WTC11 (cell line): ENCODE data around the gene USP49. TPM values are rescaled to one million over a fixed set of nuclear protein-coding genes. Genes with fewer than 3 reads are reported as not detected.

Experiments used
- ATAC-seq: fragments of 200-7000 bp; cut with Tn5 transposase; 2 replicates; pipeline ENCODE4 v1.10.0; 2021; ENCODE audit warnings: mild to moderate bottlenecking, moderate library complexity
- CTCF ChIA-PET: fragments of 300-600 bp; sonication (Branson Sonifier 250); formaldehyde crosslinking; loops from one replicate; lab custom pipeline; 2021; ENCODE audit warnings: antibody characterized with exemption; lab: Charles Lee
- POLR2A ChIA-PET: fragments of 350-600 bp; sonication (Branson Sonifier 250); formaldehyde crosslinking; loops from one replicate; lab custom pipeline; 2021; ENCODE audit warnings: antibody characterized with exemption; lab: Charles Lee
- DNase-seq: peaks from one replicate; pipeline ENCODE4 v3.0.0; 2021; ENCODE audit warnings: low spot score
- H3K27ac Mint-ChIP-seq: 2 replicates; pipeline ENCODE4 v1.8.0; 2021; ENCODE audit warnings: mixed read lengths
- H3K27me3 Mint-ChIP-seq: 2 replicates; pipeline ENCODE4 v1.8.0; 2021; ENCODE audit warnings: low read depth, mild to moderate bottlenecking, moderate library complexity, mixed read lengths
- H3K36me3 Mint-ChIP-seq: 2 replicates; pipeline ENCODE4 v1.8.0; 2021; ENCODE audit warnings: mixed read lengths
- H3K4me1 Mint-ChIP-seq: 2 replicates; pipeline ENCODE4 v1.8.0; 2022; ENCODE audit warnings: mixed read lengths
- H3K4me3 Mint-ChIP-seq: 2 replicates; pipeline ENCODE4 v1.8.0; 2021; ENCODE audit warnings: mild to moderate bottlenecking, moderate library complexity, mixed read lengths
- H3K9me3 Mint-ChIP-seq: 2 replicates; pipeline ENCODE4 v1.8.0; 2021; ENCODE audit warnings: mixed read lengths
- AR ChIP-seq: fragments of 250-450 bp; sonication (Bioruptor Pico); IDR thresholded peaks from 2 replicates; pipeline ENCODE4 v1.9.0; 2021; ENCODE audit warnings: mild to moderate bottlenecking
- CDX4 ChIP-seq: fragments of 250-450 bp; sonication (Bioruptor Pico); IDR thresholded peaks from 2 replicates; pipeline ENCODE4 v1.9.0; 2021; ENCODE audit warnings: moderate library complexity, mild to moderate bottlenecking, inconsistent platforms, borderline replicate concordance
- ERG ChIP-seq: fragments of 250-450 bp; sonication (Bioruptor Pico); IDR thresholded peaks from 2 replicates; pipeline ENCODE4 v1.8.0; 2021; ENCODE audit warnings: mild to moderate bottlenecking
- FOXP1 ChIP-seq: sonication (generic); formaldehyde crosslinking; IDR thresholded peaks from 2 replicates; pipeline ENCODE4 v1.8.0; 2022; ENCODE audit warnings: missing genetic modification reagents, mild to moderate bottlenecking, moderate library complexity, borderline replicate concordance
- IRF2 ChIP-seq: sonication (generic); formaldehyde crosslinking; IDR thresholded peaks from 2 replicates; pipeline ENCODE4 v1.8.0; 2022; ENCODE audit warnings: low read depth, missing genetic modification reagents, borderline replicate concordance
- KAT7 ChIP-seq: sonication (generic); formaldehyde crosslinking; IDR thresholded peaks from 2 replicates; pipeline ENCODE4 v1.8.1; 2023; ENCODE audit warnings: missing genetic modification reagents, mild to moderate bottlenecking, borderline replicate concordance
- NFATC4 ChIP-seq: fragments of 250-450 bp; sonication (Bioruptor Pico); IDR thresholded peaks from 2 replicates; pipeline ENCODE4 v1.9.0; 2021; ENCODE audit warnings: mild to moderate bottlenecking
- NFE2L1 ChIP-seq: sonication (generic); formaldehyde crosslinking; IDR thresholded peaks from 2 replicates; pipeline ENCODE4 v1.8.1; 2023; ENCODE audit warnings: missing genetic modification reagents
- NFYB ChIP-seq: sonication (generic); formaldehyde crosslinking; conservative IDR thresholded peaks from 2 replicates; pipeline ENCODE4 v1.8.0; 2022; ENCODE audit warnings: low read depth, missing genetic modification reagents
- NR1H2 ChIP-seq: sonication (generic); formaldehyde crosslinking; IDR thresholded peaks from 2 replicates; pipeline ENCODE4 v1.9.0; 2021; ENCODE audit warnings: mild to moderate bottlenecking, moderate library complexity, missing genetic modification reagents
- NR3C1 ChIP-seq: sonication (generic); formaldehyde crosslinking; conservative IDR thresholded peaks from 2 replicates; pipeline ENCODE4 v1.8.1; 2023; ENCODE audit warnings: low read depth, mild to moderate bottlenecking, missing genetic modification reagents
- OVOL2 ChIP-seq: fragments of 250-450 bp; sonication (Bioruptor Pico); IDR thresholded peaks from 2 replicates; pipeline ENCODE4 v1.9.0; 2021; ENCODE audit warnings: mild to moderate bottlenecking, borderline replicate concordance
- SOX15 ChIP-seq: fragments of 250-450 bp; sonication (Bioruptor Pico); IDR thresholded peaks from 2 replicates; pipeline ENCODE4 v1.9.0; 2021; ENCODE audit warnings: mild to moderate bottlenecking
- STAT6 ChIP-seq: sonication (generic); formaldehyde crosslinking; conservative IDR thresholded peaks from 2 replicates; pipeline ENCODE4 v1.8.1; 2023; ENCODE audit warnings: mild to moderate bottlenecking, low read depth, missing genetic modification reagents, moderate library complexity
- USF2 ChIP-seq: sonication (generic); formaldehyde crosslinking; IDR thresholded peaks from 2 replicates; pipeline ENCODE4 v1.8.1; 2023; ENCODE audit warnings: mild to moderate bottlenecking, missing genetic modification reagents, moderate library complexity
- ZNF121 ChIP-seq: sonication (generic); formaldehyde crosslinking; IDR thresholded peaks from 2 replicates; pipeline ENCODE4 v1.8.0; 2023; ENCODE audit warnings: missing genetic modification reagents
- ZNF317 ChIP-seq: sonication (generic); formaldehyde crosslinking; IDR thresholded peaks from 2 replicates; pipeline ENCODE4 v1.8.1; 2023; ENCODE audit warnings: low read depth, mild to moderate bottlenecking, moderate library complexity, missing genetic modification reagents, borderline replicate concordance
- total RNA-seq: library from RNA; stranded (reverse); gene quantifications from 3 replicates; pipeline ENCODE4 v1.2.3, GENCODE V29; 2021
- TF ChIP-seq, protein P1 (sequence below): sonication (generic); formaldehyde crosslinking; IDR thresholded peaks from 2 replicates; pipeline ENCODE4 v1.8.0; 2022; ENCODE audit warnings: mild to moderate bottlenecking, missing genetic modification reagents
- TF ChIP-seq, protein P2 (sequence below): fragments of 250-450 bp; sonication (Bioruptor Pico); IDR thresholded peaks from 2 replicates; pipeline ENCODE4 v2.1.2; 2022; ENCODE audit warnings: mild to moderate bottlenecking, moderate library complexity
- TF ChIP-seq, protein P3 (sequence below): sonication (generic); formaldehyde crosslinking; IDR thresholded peaks from 2 replicates; pipeline ENCODE4 v1.8.1; 2022; ENCODE audit warnings: mild to moderate bottlenecking, missing genetic modification reagents, moderate library complexity, borderline replicate concordance

The USP49 gene
- total RNA-seq, 1 experiment from 2014 or later = 18.4 TPM

DNA sequence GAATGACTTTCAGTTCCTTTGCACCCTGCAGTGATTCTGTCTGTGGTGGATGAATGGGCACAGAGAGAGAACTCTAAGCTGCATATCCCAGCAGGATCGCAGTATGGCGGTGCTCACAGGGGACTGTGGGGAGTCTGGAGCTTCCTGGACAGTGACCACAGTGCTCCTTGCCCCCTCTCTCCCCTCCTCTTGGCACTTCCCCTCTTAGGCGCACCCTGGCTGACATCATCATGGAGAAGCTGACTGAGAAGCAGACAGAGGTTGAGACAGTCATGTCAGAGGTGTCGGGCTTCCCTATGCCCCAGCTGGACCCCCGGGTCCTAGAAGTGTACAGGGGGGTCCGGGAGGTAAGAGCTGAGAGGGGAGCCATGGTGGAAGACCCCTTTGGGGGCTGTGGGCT lies 34.7 kb upstream of the USP49 start:
- H3K4me1 Mint-ChIP-seq = no peaks in the 10 kb centered on the region
- H3K36me3 Mint-ChIP-seq = peaks cover 72% of the 10 kb centered on the region
- no peak for TF ChIP-seq AR (CRISPR knock-in tag)
- DNase-seq = no peak
- no peaks in the 10 kb centered on the region for H3K27me3 Mint-ChIP-seq
- no peak overlapping the region for H3K4me3 Mint-ChIP-seq
- no peak overlapping the region for H3K27ac Mint-ChIP-seq
- ATAC-seq = no peak
- no peaks in the 10 kb centered on the region for H3K9me3 Mint-ChIP-seq
- POLR2A ChIA-PET = interaction anchor here (0.9 to 1.1 kb wide), 2 partner anchors 9 to 34 kb away, joined by 3 read pairs; partner anchors contain the start of genes BYSL and MED20
- CTCF ChIA-PET = interaction anchor here (2.9 kb wide), 1 partner anchor 9 kb away, joined by 13 read pairs; the partner anchor contains the start of genes BYSL and MED20

DNA sequence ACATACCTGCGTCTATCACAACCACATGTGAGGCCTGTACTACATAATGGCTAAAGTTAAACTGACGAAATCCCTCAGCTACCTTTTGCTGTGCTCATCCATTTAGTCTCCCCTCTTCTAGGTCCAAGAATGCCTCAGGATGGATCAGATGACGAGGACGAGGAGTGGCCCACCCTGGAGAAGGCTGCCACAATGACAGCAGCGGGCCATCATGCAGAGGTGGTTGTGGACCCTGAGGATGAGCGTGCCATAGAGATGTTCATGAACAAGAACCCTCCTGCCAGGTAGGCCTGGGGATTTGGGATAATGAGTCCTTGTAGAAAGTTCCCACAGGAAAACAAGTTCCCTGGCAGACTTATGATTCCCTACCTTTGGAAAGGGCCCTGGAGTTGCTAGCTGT lies 32.1 kb upstream of the USP49 start:
- Mint-ChIP-seq H3K27ac (no peak overlapping the region), H3K36me3 (peaks cover 74% of the 10 kb centered on the region), H3K9me3 (no peaks in the 10 kb centered on the region), H3K27me3 (no peaks in the 10 kb centered on the region), H3K4me1 (peaks cover 12% of the 10 kb centered on the region), H3K4me3 (no peak overlapping the region)
- ChIA-PET POLR2A (no interaction called here), CTCF (interaction anchor here (1.1 kb wide), 1 partner anchor 9 kb away, joined by 3 read pairs; no protein-coding TSS in a partner anchor)
- TF ChIP-seq USF2 = no peak
- TF ChIP-seq, protein P1, sequence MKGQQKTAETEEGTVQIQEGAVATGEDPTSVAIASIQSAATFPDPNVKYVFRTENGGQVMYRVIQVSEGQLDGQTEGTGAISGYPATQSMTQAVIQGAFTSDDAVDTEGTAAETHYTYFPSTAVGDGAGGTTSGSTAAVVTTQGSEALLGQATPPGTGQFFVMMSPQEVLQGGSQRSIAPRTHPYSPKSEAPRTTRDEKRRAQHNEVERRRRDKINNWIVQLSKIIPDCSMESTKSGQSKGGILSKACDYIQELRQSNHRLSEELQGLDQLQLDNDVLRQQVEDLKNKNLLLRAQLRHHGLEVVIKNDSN (CRISPR knock-in tag) = no peak
- no peak for TF ChIP-seq ZNF121
- TF ChIP-seq FOXP1 (CRISPR knock-in tag) = no peak
- no peak for TF ChIP-seq NFATC4
- no peak for TF ChIP-seq KAT7 (CRISPR knock-in tag)
- no peak for TF ChIP-seq STAT6 (CRISPR knock-in tag)
- ATAC-seq (no peak), DNase-seq (no peak)

GRCh38 chr6:41922154-41922553 lies 27.0 kb upstream of the USP49 start:
- H3K9me3 Mint-ChIP-seq = no peaks in the 10 kb centered on the region
- ChIA-PET CTCF (interaction anchor here (0.6 to 4.2 kb wide), 11 partner anchors 8 to 136 kb away, joined by 4 to 112 read pairs (median 13); partner anchors contain the start of genes CCND3, TOMM6 and USP49), POLR2A (no interaction called here)
- H3K4me3 Mint-ChIP-seq = peak overlapping the region; percentile 98
- H3K27ac Mint-ChIP-seq = peak overlapping the region; percentile 100
- peaks cover 27% of the 10 kb centered on the region for H3K36me3 Mint-ChIP-seq
- DNase-seq (no peak), ATAC-seq (no peak)
- peaks cover 23% of the 10 kb centered on the region for H3K4me1 Mint-ChIP-seq
- H3K27me3 Mint-ChIP-seq = no peaks in the 10 kb centered on the region
- no peak for TF ChIP-seq OVOL2 (CRISPR knock-in tag)
- no peak for TF ChIP-seq IRF2
- TF ChIP-seq NFYB (CRISPR knock-in tag) = no peak
- TF ChIP-seq, protein P2, sequence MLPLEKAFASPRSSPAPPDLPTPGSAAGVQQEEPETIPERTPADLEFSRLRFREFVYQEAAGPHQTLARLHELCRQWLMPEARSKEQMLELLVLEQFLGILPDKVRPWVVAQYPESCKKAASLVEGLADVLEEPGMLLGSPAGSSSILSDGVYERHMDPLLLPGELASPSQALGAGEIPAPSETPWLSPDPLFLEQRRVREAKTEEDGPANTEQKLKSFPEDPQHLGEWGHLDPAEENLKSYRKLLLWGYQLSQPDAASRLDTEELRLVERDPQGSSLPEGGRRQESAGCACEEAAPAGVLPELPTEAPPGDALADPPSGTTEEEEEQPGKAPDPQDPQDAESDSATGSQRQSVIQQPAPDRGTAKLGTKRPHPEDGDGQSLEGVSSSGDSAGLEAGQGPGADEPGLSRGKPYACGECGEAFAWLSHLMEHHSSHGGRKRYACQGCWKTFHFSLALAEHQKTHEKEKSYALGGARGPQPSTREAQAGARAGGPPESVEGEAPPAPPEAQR (CRISPR knock-in tag) = no peak
- TF ChIP-seq, protein P3, sequence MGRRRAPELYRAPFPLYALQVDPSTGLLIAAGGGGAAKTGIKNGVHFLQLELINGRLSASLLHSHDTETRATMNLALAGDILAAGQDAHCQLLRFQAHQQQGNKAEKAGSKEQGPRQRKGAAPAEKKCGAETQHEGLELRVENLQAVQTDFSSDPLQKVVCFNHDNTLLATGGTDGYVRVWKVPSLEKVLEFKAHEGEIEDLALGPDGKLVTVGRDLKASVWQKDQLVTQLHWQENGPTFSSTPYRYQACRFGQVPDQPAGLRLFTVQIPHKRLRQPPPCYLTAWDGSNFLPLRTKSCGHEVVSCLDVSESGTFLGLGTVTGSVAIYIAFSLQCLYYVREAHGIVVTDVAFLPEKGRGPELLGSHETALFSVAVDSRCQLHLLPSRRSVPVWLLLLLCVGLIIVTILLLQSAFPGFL (CRISPR knock-in tag) = no peak
- no peak for TF ChIP-seq ZNF317 (CRISPR knock-in tag)
- no peak for TF ChIP-seq ERG (CRISPR knock-in tag)
- TF ChIP-seq NR3C1 = no peak
- no peak for TF ChIP-seq NFATC4
- no peak for TF ChIP-seq NR1H2 (CRISPR knock-in tag)
- TF ChIP-seq NFE2L1 (CRISPR knock-in tag) = no peak
- TF ChIP-seq CDX4 (CRISPR knock-in tag) = no peak
- TF ChIP-seq SOX15 = no peak
